GM19328 (cell line): ENCODE results near the gene UNC93A.
"Not testable (repeated sequence)": the region's sequence is repeated elsewhere in the genome, so short reads cannot be mapped to it uniquely, and the experiment has no call there.

Experiments used
- ATAC-seq: cut with Tn5 transposase; IDR thresholded peaks from one replicate; pipeline ENCODE4 v1.9.1; 2021; ENCODE audit warnings: mild to moderate bottlenecking, moderate library complexity; ENCODE audit not compliant: unreplicated experiment

UNC93A gene

DNA sequence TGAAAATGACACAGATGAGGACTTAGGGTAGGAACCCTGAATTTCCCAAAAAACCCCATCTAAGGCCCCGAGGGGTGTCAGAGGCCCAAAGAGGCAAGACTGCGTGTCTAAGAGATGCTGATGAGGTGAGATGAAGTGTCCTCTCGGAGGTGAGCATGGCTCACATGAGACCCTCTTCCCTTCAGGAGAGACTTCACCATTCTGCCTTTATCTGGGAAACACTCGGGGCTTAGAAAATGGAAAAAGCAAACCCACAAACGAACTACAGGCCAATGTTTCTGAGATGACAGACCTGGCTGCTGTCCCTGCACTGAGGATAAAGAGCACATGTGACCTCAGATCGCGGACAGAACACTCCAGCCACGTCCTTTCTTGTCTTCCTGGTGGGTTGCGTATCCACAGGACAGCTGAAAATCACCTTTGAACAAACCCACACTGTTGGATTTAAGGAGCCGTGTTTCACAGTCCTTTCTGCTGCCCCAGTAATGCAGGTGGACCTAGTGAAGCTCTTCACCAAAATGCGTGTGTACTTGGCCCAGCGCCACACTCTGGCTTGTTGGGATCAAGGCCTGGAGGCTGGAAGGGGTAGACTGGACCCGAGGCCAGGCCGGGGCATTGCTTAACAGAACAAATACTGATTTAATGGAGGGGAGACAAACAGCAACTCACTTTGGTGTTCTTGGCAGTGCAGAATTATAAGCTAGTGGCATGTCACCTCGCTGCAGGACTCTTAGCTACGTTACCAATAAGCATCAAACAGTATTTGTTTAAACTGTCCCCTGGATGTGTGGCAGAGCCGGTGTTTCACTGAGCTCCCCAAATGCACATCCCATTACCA is 18.5 kb downstream of the UNC93A start:
- ATAC-seq: not testable (repeated sequence)

DNA sequence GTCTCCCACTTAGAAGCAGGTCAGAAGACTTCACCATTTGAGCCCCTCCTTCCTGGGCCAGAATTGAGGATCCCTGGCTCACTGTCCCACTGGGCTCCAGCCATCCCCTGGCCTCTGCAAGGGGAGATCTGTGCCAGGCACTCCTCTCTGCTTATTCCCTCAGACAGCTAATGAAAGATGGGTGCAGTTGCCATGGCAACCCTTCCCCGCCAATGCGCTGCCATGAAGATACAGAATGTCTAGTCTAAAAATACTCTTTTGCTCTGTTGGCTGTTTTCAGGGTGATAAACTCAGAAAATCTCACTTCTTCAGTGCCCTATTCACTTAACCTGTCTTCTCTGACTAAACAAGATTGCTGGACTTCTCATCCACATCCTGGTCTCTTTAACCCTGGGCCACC is 20.2 kb downstream of the UNC93A start:
- ATAC-seq: no peak

DNA sequence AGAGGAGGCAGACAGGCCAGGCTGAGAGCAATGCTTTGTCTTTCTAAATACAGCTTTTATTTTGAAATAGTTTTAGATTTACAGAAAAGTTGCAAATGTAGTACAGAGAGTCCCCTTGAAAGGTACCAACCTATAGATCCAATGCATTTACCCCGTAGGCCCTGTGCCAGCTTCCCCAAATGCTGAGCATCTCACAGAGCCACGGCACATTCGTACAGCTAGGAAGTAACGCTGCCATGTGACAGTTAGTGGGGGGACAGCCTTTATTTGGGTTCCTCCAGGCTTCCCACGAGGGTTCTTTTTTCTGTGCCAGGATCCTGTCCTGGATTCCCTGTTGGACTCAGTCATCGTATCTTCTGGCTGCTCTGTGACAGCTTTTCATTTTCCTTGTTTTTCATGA is 20.6 kb downstream of the UNC93A start:
- ATAC-seq: not testable (repeated sequence)

DNA sequence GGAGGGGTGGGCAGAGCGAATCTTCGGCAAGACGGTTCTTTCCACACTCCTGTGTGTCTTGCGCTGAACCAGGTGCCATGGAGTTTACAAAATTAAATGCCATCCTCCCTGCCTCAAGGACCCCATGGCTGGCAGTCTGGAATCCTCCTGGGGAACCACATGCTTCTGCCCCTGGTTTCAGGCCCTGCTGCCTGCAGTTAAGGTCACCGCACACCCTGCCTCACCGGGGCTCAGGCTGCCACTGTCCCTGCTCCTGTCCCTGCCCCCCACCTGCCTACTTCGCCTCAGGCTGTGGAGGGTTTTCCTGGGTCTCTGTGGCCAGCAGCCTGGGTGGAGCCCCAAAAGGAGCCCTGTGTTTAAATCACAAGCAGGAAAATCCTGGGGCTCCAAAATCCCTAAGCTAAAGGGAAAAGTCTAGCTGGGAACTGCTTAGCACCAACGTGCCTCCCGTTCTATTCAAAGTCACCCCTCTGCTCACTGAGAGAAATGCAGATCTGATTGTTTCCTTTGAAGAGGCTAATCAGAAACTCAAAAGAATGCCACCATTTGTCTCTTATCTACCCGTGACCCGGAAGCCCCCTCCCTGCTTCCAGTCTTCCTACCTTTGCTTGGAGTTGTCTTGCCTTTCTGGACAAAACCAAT is 23.2 kb downstream of the UNC93A start:
- ATAC-seq: no peak

DNA sequence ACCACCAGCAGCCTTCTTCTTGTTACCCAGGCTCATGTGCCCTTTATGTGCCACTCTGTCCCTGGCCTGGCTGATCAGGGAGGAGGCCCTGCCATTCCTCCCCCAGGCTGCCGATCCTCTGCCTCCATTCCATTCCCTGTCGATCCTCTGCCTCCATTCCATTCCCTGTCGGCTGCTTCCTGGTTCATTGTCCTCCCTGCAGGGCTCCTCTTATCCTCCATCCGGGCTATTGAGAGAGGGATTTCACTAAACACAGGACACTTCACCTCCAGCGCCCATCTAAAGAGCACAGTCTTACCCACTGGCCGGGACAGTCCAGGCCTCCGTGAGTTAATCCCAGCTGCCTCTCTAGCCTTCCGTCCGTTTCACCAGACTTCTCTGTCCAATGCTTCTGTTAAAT is 26.1 kb downstream of the UNC93A start:
- ATAC-seq: no peak

DNA sequence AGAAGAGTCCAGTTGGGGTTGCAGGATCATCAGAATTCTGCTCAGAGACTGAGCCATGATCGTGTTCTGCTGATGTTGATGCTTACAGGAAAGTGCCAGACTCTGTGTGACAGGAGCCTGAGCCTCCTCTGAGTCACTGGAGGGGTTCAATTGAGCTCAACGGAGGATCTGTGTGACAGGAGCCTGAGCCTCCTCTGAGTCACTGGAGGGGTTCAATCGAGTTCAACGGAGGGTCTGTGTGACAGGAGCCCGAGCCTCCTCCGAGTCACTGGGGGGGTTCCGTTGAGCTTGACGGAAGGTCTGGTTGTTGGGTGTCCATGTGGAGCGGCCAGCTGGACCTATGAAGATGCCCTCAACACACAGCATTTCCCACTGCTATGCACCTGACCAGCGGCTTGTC is 27.2 kb downstream of the UNC93A start:
- ATAC-seq: not testable (repeated sequence)

DNA sequence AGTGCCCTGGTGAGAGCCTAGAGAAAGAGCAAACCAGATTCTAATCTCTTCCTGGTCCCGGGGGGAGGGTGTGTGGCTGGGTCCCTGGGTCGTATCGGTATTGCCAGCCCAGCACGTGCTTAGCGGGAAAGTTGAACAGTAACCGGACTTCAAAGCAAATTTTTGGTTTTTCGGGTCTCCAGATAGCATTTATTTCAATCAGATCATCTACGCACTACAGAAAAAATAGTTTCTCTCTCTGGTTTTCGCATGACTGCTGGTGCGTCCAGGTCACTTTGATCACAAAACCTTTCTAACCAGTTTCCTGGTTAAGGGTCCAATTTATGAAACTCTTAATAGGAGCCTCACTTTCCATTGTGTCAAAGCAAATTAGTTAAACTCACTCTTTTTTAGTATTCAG is 27.7 kb downstream of the UNC93A start:
- ATAC-seq: not testable (repeated sequence)

DNA sequence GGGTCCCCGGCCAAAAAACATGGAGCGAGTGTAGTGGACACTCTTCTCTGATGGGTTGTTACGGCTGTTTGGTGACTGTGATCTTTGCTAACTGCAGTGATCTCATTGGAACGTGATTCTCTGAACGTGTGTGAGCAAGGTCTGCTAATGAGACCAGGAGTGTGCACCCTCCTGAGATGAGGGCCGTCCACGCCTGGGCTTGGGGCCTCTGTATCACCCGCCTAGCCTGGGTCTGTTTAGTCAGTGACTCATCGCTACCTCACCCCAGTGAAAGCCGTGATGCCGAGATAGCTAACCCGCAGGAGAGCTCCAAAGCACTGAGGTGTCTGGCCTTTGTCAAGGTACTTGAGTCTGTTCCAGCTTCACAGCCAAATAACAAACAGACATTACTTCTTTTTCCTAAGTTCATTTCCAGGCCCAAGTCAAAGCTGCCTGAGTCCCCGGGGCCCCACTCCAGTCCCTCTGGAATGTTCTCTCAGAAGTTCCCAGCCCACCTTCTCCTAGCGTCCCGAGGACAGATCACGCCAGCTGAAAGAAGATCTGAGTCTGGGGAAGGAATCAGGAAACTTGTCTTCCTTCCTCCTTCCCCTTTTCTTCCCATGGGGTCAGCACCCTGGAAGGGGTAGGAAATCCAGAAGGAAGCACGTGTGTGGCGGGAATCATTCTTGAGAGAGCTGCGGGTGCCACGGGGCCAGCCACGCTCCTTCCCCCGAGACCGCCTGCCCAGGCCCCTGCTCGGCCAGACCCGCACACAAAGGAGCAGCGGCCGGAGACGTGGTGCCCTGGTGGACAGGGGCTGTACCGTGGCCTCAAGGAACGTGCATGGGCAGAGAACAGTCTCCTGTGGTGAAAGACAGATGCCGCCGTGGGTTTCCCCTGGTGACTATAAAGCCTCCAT is 29.0 kb downstream of the UNC93A start:
- not testable (repeated sequence) for ATAC-seq

DNA sequence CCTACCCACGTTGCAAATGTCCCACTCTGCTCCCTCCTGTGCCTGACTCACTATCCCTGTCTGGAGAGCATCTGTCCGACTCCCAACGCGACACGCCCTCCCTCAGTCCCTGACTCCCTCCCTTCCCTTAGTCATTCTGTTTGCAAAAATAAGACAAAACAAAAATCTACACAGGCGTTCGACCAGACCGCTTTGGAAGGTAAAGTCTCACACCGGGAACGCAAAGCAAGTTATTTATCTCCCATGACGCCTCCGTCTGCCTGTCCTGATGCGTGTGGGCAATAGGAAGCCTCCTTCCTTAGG is 29.6 kb downstream of the UNC93A start:
- not testable (repeated sequence) for ATAC-seq

DNA sequence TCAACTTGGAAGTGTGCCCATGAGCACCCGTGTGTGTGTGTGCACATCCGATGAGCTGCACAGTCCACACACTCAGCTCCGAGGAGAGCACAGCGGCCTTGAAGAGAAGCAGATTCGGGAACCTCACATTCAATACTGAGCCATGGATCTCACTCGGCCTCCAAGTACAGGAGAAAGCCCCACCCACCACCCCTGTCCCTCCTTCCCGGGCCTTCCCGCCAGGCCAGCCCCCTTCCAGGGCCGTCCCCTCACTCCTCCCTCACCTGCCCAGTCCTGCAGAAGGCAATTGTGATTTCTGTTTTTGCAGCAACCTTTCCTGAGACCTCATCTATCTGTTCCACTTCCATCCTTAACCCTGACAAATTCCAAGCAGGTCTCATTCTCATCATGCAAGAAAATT is 30.1 kb downstream of the UNC93A start:
- not testable (repeated sequence) for ATAC-seq

DNA sequence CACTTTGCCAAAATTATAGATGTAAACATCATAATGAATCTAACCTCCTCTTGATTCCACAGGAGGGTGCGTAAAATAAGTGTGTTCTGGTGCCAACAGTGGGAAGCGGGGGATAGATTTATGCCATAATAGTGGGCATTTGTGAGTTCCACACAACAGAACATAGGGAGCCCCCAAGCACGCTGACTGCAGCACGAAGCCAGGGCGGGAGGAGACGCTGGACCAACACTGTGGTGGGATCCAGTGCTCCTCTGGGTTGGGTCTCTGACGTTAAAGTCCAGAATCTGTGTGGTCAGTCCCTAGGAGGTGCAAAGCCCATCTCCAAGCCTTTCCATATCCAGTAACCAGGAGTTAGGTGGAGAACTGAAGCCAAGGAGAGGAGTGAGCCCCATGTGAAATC is 32.0 kb downstream of the UNC93A start:
- no peak for ATAC-seq

DNA sequence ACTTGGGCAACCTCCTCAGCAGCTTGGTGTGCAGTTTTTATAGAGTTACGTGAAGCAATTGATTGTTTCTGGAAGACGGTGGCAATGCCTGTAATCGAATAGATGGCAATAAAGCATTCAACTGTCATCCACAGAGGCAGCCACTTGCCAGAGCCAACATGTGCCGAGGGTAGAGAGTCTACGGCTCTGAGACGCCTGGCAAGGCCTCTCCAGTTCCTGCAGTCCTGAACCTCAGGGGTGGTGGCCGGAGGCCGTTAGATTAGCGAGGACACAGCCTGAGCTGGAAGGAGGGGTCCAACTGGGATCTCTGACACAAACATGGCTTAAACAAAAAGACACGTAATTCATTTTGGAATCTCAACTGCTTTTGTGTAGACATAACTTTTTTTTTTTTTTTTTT is 33.0 kb downstream of the UNC93A start:
- ATAC-seq: no peak

DNA sequence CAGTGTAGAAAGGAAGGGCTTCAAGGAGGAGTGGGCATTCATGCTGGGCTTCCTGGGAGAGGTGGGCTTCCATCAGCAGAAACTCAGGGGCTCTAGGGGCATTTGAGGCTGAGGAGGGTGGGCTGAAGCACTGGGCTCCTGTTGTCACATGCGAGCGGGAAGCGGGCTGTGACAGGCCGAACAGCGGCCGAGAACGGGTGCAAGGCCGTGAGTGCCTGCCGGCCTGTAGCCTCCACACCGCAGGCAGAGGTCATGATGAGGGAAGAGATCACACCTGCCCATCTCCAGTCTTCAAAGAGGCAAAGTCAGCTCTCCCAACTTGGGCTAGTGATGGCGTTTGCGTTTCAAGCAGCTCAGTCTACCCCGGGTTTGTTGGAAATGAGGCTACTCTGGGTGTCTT is 34.7 kb downstream of the UNC93A start:
- no peak for ATAC-seq

DNA sequence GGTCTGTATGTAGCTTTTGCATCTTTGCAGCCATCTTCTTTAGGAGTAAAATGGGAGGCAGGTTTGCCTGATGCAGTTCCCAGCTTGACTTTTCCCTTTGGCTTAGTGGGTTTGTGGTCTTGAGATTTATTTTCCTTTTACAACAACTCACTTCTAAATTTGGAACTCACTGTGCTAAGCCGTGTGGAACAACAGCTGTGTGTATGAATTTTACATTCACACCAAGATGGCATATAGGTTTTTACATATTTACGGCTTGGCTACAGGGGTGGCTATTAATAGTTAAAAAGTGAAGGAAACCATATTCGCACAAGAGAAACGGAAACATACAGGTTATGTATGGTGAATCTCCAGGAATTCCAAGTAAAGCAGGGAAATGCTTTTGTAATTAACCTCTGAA is 36.3 kb downstream of the UNC93A start:
- no peak for ATAC-seq

DNA sequence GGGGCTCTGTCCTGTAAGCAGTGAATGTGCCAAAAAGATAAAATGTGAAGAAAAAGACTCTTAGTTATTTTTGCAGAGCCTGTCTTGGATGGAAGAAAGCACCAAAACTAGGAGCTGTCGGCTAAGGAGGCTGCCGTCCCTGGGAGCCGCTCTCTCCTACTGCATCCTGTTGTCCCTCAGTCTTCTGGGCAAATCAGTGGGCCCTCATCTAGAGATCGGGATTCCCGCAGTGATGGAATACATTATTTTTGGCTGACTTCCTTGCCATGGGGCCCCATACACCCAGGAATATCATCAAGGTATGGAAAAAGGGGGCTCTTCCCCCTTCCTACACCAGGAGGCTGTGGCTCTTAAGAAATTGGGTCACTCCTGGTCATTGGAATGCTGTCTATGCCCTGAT is 37.0 kb downstream of the UNC93A start:
- ATAC-seq: no peak

DNA sequence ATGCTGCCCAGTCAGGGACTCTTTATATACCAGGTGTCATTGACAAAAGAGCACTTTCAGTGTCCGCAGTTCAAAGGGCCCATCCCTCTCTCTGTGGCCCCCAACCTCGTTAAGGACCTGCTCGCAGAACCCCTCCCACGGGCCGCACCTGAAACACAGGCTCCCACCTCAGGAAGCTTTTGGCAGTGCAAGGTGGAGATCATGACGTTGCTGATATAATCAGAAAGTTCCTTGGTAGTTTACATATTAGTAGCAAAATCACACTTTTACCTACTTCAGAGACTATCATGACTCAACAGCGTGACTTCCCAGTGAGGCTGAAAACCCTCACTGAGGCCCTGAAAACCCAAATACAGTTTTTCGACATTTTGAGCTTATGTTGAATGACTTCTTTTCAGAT is 37.9 kb downstream of the UNC93A start:
- ATAC-seq: no peak

DNA sequence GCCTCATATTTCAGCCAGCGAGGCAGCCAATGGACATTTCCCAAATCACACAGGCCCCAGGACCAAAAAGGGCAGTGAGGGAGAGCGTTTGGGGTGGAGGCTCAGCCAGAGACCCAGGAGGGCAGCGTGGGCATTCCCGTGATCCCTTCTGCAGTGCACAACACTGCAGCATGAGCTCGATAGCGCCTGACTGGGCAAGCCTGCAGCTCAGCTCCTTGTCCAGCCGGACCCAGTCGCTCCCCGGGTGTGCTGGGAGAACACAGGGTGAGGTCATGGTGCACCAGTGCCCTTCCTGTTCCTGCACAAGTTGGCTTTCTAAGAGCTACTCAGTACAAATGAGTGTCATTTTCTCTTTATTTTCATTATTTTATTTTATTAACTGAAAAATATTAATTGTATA is 39.6 kb downstream of the UNC93A start:
- no peak for ATAC-seq

DNA sequence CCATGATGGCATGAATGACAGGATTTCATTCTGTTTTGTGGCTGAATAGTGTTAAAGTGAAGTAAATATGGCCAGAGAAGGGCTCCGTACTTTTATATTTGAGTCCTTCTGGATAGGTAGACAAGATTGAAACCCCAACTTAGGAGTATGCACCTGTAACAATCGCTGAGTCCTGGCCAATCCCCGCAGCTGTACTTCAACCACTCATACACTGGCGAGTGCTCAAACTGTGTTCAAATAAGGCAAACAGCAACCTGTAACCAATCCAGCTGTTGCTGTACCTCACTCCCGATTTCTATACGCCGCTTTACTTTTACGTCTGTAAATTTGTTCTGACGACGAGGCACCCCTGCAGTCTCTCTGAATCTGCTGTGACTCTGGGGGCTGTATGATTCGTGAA is 40.5 kb downstream of the UNC93A start:
- ATAC-seq: no peak

DNA sequence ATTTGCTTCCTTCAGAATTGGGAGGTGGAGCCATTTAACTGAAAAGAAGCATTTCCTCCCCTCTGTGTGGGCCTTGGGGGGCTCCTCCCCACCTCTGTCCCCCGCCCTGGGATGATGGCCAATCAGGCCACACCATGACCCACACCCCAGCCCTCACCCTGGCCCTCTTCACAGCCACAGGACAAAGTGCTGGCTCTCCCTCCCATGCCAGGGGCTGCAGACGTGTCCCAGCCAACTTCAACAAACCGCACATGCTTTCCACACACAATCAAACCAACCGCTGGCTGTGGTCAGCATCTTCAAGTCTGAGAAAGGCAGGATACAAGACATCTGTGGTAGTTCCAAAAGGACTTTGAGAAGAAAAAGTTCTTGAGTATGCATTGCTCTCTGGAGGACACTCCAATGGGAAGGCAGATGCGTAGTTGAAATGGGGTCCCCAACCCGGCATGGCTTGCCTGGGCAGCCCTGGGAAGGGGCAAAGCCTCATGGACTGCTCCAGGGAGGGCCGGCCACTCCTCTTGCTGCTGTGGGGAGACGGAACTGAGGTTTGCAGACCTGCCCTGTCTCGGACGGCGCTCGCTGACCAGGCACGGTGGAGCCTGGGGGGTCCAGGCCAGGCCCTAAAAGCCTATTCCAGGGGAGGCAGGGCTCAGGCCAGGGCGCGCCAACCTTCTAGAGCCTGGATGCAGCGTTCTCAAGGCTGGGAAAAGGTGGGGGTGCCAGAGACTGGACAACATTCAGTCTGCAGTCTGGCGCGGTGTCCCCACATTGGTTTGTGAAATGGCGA is 45.9 kb downstream of the UNC93A start:
- no peak for ATAC-seq

DNA sequence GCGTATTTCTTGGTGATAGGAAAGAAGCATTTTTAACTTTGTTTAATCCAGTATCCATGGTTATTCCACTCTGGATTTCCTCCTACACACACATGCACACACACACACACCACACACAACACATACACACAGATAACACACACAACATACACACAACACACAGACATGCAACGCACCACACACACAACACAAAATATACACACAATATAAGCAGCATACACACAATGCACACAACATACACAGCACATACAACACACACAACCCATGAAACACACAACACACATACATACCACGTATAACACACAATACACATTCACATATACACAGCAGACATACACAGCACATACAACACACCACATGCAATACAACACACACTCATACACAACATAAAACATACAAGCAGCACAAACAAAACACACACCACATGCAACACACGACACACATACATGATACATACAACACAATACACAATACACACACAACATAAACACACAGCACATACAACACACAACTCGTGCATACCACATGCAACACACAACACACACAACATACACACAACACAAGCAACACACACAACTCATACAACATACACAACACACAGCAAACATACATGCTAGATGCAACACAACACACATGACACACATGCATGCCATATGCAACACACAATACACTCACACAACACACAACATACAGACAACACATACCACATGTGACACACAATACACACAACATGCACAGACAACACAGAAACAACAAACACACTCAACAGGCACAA is 46.7 kb downstream of the UNC93A start:
- no peak for ATAC-seq
